Choroid plexus epithelial cell (primary cell): ENCODE data around the gene HSF4.

Source experiments
- DNase-seq: peaks from one replicate; pipeline ENCODE4 v3.0.0-alpha.2; 2010; ENCODE audit warnings: low read depth
- H3K4me3 ChIP-seq: 2 replicates; pipeline ENCODE4 v1.5.1; 2011; ENCODE audit warnings: low read depth, mild to moderate bottlenecking, control low read depth, low read length, moderate library complexity
- CTCF ChIP-seq: conservative IDR thresholded peaks from 2 replicates; pipeline ENCODE4 v1.5.1; 2011; ENCODE audit warnings: low read depth, mild to moderate bottlenecking, control low read depth, inconsistent platforms, low read length, moderate library complexity

Gene HSF4

GRCh38 chr16:67128417-67128816 lies 36.1 kb upstream of the HSF4 start:
- no peak for TF ChIP-seq CTCF
- DNase-seq: no peak
- H3K4me3 ChIP-seq: no peak overlapping the region

- no peak for DNase-seq
- no peak for TF ChIP-seq CTCF
- no peak overlapping the region for H3K4me3 ChIP-seq
Observed at GRCh38 chr16:67128887-67129286, 35.7 kb upstream of the HSF4 start.

- no peak overlapping the region for H3K4me3 ChIP-seq
- DNase-seq: no peak
Observed at GRCh38 chr16:67129422-67129821, 35.1 kb upstream of the HSF4 start.

GRCh38 chr16:67137605-67138004 lies 26.9 kb upstream of the HSF4 start:
- no peak for TF ChIP-seq CTCF
- H3K4me3 ChIP-seq: no peak overlapping the region
- peak; percentile 23 for DNase-seq

More at GRCh38 chr16:67129422-67129821, 35.1 kb upstream of the HSF4 start:
- no peak for TF ChIP-seq CTCF

- no peak for DNase-seq
- no peak overlapping the region for H3K4me3 ChIP-seq
- TF ChIP-seq CTCF: no peak
Observed at GRCh38 chr16:67141391-67141790, 23.2 kb upstream of the HSF4 start.

- no peak for DNase-seq
- TF ChIP-seq CTCF: no peak
- no peak overlapping the region for H3K4me3 ChIP-seq
Observed at GRCh38 chr16:67142342-67142741, 22.2 kb upstream of the HSF4 start.

GRCh38 chr16:67144943-67145342 lies 19.6 kb upstream of the HSF4 start:
- no peak for DNase-seq
- TF ChIP-seq CTCF: no peak

More at GRCh38 chr16:67144943-67145342, 19.6 kb upstream of the HSF4 start:
- no peak overlapping the region for H3K4me3 ChIP-seq
